ENCODE results near the gene ZIC4. TPM values are rescaled to one million over a fixed set of nuclear protein-coding genes. Genes with fewer than 3 reads are reported as not detected.

The ZIC4 gene
- total RNA-seq, 4 donors from 2014 or later = 0.19 to 0.47 (median 0.39) TPM; not detected in 1

- Histone ChIP-seq H3K36me3 (no peaks in the 10 kb centered on the region), H3K4me3 (no peak overlapping the region), H3K9me3 (no peaks in the 10 kb centered on the region), H3K27ac (no peak overlapping the region), H3K4me1 (peaks cover 0 to 11% of the 10 kb centered on the region in 2 donors), H3K27me3 (peaks cover 22 to 37% (median 36%) of the 10 kb centered on the region in 3 donors)
- ATAC-seq (no peak), DNase-seq (no peak)
- intact Hi-C loops (cut with DNase I; ENCODE audit: low total_unique reads) (loop anchor here (10.0 kb wide), 1 partner anchor 686 kb away; no protein-coding TSS in a partner anchor), in situ Hi-C loops (cut with MboI; ENCODE audit: low sequenced_read_pairs in 4 of 4) (loop anchor here in 2 of 4 donors (25.0 kb wide), 1 partner anchor 223 kb away; no protein-coding TSS in a partner anchor)
- no peak for TF ChIP-seq POLR2A (IDR thresholded peaks at IDR 0.05)
- TF ChIP-seq, protein P1, sequence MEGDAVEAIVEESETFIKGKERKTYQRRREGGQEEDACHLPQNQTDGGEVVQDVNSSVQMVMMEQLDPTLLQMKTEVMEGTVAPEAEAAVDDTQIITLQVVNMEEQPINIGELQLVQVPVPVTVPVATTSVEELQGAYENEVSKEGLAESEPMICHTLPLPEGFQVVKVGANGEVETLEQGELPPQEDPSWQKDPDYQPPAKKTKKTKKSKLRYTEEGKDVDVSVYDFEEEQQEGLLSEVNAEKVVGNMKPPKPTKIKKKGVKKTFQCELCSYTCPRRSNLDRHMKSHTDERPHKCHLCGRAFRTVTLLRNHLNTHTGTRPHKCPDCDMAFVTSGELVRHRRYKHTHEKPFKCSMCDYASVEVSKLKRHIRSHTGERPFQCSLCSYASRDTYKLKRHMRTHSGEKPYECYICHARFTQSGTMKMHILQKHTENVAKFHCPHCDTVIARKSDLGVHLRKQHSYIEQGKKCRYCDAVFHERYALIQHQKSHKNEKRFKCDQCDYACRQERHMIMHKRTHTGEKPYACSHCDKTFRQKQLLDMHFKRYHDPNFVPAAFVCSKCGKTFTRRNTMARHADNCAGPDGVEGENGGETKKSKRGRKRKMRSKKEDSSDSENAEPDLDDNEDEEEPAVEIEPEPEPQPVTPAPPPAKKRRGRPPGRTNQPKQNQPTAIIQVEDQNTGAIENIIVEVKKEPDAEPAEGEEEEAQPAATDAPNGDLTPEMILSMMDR (IDR thresholded peaks at IDR 0.05 in 4 of 5, conservative IDR thresholded peaks at IDR 0.05 in 1 of 5) = no peak
Measured at GRCh38 chr3:147388700-147389580, 17.4 kb downstream of the ZIC4 start.

GRCh38 chr3:147387885-147388699 lies 18.3 kb downstream of the ZIC4 start:
- no peak overlapping the region for H3K27ac ChIP-seq
- DNase-seq = no peak
- H3K4me3 ChIP-seq = no peak overlapping the region
- no peak for ATAC-seq
- TF ChIP-seq POLR2A (IDR thresholded peaks at IDR 0.05) = no peak
- TF ChIP-seq, protein P1 (IDR thresholded peaks at IDR 0.05 in 4 of 5, conservative IDR thresholded peaks at IDR 0.05 in 1 of 5) = no peak
- no peaks in the 10 kb centered on the region for H3K36me3 ChIP-seq
- H3K9me3 ChIP-seq = no peaks in the 10 kb centered on the region
- peaks cover 0 to 8% of the 10 kb centered on the region in 2 donors for H3K4me1 ChIP-seq
- in situ Hi-C loops (cut with MboI; ENCODE audit: low sequenced_read_pairs in 4 of 4) = loop anchor here in 2 of 4 donors (25.0 kb wide), 1 partner anchor 224 kb away; no protein-coding TSS in a partner anchor
- peaks cover 22 to 35% (median 30%) of the 10 kb centered on the region in 3 donors for H3K27me3 ChIP-seq
- intact Hi-C loops (cut with DNase I; ENCODE audit: low total_unique reads) = loop anchor here (10.0 kb wide), 1 partner anchor 687 kb away; no protein-coding TSS in a partner anchor

GRCh38 chr3:147387291-147387884 lies 19.0 kb downstream of the ZIC4 start:
- TF ChIP-seq POLR2A (IDR thresholded peaks at IDR 0.05) = no peak
- TF ChIP-seq, protein P1 (IDR thresholded peaks at IDR 0.05 in 4 of 5, conservative IDR thresholded peaks at IDR 0.05 in 1 of 5) = no peak
- intact Hi-C loops (cut with DNase I; ENCODE audit: low total_unique reads) (loop anchor here (10.0 kb wide), 1 partner anchor 687 kb away; no protein-coding TSS in a partner anchor), in situ Hi-C loops (cut with MboI; ENCODE audit: low sequenced_read_pairs in 4 of 4) (loop anchor here in 2 of 4 donors (25.0 kb wide), 1 partner anchor 225 kb away; no protein-coding TSS in a partner anchor)
- H3K36me3 ChIP-seq = no peaks in the 10 kb centered on the region
- H3K27ac ChIP-seq = no peak overlapping the region
- no peak for DNase-seq
- no peaks in the 10 kb centered on the region for H3K9me3 ChIP-seq
- H3K27me3 ChIP-seq = peaks cover 19 to 35% (median 29%) of the 10 kb centered on the region in 3 donors
- H3K4me3 ChIP-seq = no peak overlapping the region
- peaks cover 0 to 5% of the 10 kb centered on the region in 2 donors for H3K4me1 ChIP-seq
- ATAC-seq = no peak
